HepG2 (cell line): ENCODE data around the gene FNDC3B. TPM values are rescaled to one million over a fixed set of nuclear protein-coding genes. Genes with fewer than 3 reads are reported as not detected.

Source experiments
- AHDC1 ChIP-seq: sonication (generic); formaldehyde crosslinking; IDR thresholded peaks from 2 replicates; pipeline ENCODE4 v1.5.1; 2020; ENCODE audit warnings: mild to moderate bottlenecking, missing genetic modification reagents, borderline replicate concordance
- BRCA1 ChIP-seq: sonication (generic); formaldehyde crosslinking; IDR thresholded peaks from 2 replicates; pipeline ENCODE4 v1.4.0; 2020; ENCODE audit warnings: missing genetic modification reagents
- CREB1 ChIP-seq, 2 experiments: fragments of 450-650 bp in 1 of 2; IDR thresholded peaks; 2 replicates each; pipeline ENCODE4 v1.6.1; 2016 to 2017; ENCODE audit warnings: control low read depth in 1 of 2, mild to moderate bottlenecking in 1 of 2, missing compliant biosample characterization in 1 of 2, missing genetic modification characterization in 1 of 2
- CREB3 ChIP-seq: sonication (generic); formaldehyde crosslinking; IDR thresholded peaks from 2 replicates; pipeline ENCODE4 v1.5.0; 2020; ENCODE audit warnings: missing genetic modification reagents
- FOXP4 ChIP-seq: sonication (generic); formaldehyde crosslinking; IDR thresholded peaks from 2 replicates; pipeline ENCODE4 v1.4.0; 2020; ENCODE audit warnings: missing genetic modification reagents
- GLI4 ChIP-seq: sonication (generic); formaldehyde crosslinking; IDR thresholded peaks from 2 replicates; pipeline ENCODE4 v1.5.1; 2020; ENCODE audit warnings: missing genetic modification reagents, mild to moderate bottlenecking, moderate library complexity, borderline replicate concordance
- HDAC2 ChIP-seq: sonication (generic); formaldehyde crosslinking; IDR thresholded peaks from 2 replicates; pipeline ENCODE4 v1.4.0; 2020; ENCODE audit warnings: missing genetic modification reagents
- HMG20A ChIP-seq: IDR thresholded peaks from 2 replicates; pipeline ENCODE4 v1.6.1; 2016; ENCODE audit warnings: borderline replicate concordance
- HNF4A ChIP-seq: sonication (generic); formaldehyde crosslinking; IDR thresholded peaks from 2 replicates; pipeline ENCODE4 v1.4.0; 2020; ENCODE audit warnings: missing genetic modification reagents
- IKZF4 ChIP-seq: sonication (generic); formaldehyde crosslinking; IDR thresholded peaks from 2 replicates; pipeline ENCODE4 v1.5.1; 2020; ENCODE audit warnings: borderline replicate concordance, mild to moderate bottlenecking, low read depth, missing genetic modification reagents; ENCODE audit errors: not compliant biosample characterization
- IRX3 ChIP-seq: sonication (generic); formaldehyde crosslinking; IDR thresholded peaks from 2 replicates; pipeline ENCODE4 v1.8.1; 2023; ENCODE audit warnings: mild to moderate bottlenecking, low read depth, missing genetic modification reagents, borderline replicate concordance
- KAT8 ChIP-seq: IDR thresholded peaks from 2 replicates; pipeline ENCODE4 v1.6.1; 2016; ENCODE audit warnings: missing genetic modification reagents, missing compliant biosample characterization
- NCOA2 ChIP-seq: sonication (generic); formaldehyde crosslinking; IDR thresholded peaks from 2 replicates; pipeline ENCODE4 v1.8.0; 2022; ENCODE audit warnings: inconsistent platforms
- SKI ChIP-seq: fragments of 450-650 bp; IDR thresholded peaks from one replicate; pipeline ENCODE4 v1.6.1; 2018; ENCODE audit warnings: mild to moderate bottlenecking; ENCODE audit not compliant: partially characterized antibody
- TP53 ChIP-seq: sonication (generic); formaldehyde crosslinking; conservative IDR thresholded peaks from 2 replicates; pipeline ENCODE4 v1.4.0; 2020; ENCODE audit warnings: missing genetic modification reagents
- ZFP37 ChIP-seq: sonication (generic); formaldehyde crosslinking; IDR thresholded peaks from 2 replicates; pipeline ENCODE4 v1.4.0; 2020; ENCODE audit warnings: missing genetic modification reagents, borderline replicate concordance
- ZNF230 ChIP-seq: sonication (generic); formaldehyde crosslinking; IDR thresholded peaks from 2 replicates; pipeline ENCODE4 v1.4.0; 2020; ENCODE audit warnings: mild to moderate bottlenecking, missing genetic modification reagents
- ZNF292 ChIP-seq: sonication (generic); formaldehyde crosslinking; IDR thresholded peaks from 2 replicates; pipeline ENCODE4 v1.8.1; 2022; ENCODE audit warnings: mild to moderate bottlenecking, low read depth, missing genetic modification reagents, borderline replicate concordance
- ZNF383 ChIP-seq: sonication (generic); formaldehyde crosslinking; IDR thresholded peaks from 2 replicates; pipeline ENCODE4 v1.4.0; 2020; ENCODE audit warnings: missing genetic modification reagents, mild to moderate bottlenecking, borderline replicate concordance
- ZNF431 ChIP-seq: sonication (generic); formaldehyde crosslinking; IDR thresholded peaks from 2 replicates; pipeline ENCODE4 v1.9.0; 2022; ENCODE audit warnings: missing genetic modification reagents, low read depth, mild to moderate bottlenecking, borderline replicate concordance
- ZNF629 ChIP-seq: sonication (generic); formaldehyde crosslinking; conservative IDR thresholded peaks from 2 replicates; pipeline ENCODE4 v1.5.0; 2020; ENCODE audit warnings: missing genetic modification reagents
- ZNF709 ChIP-seq: sonication (generic); formaldehyde crosslinking; IDR thresholded peaks from 2 replicates; pipeline ENCODE4 v1.5.0; 2020; ENCODE audit warnings: mild to moderate bottlenecking, missing genetic modification reagents
- polyA plus RNA-seq, 8 experiments: library from polyadenylated mRNA; depleted of rRNA in 3 of 8; stranded (reverse) in 7 of 8; unstranded in 1 of 8; fragments of >200 nt; fragmentation: Illumina TruSeq in 4 of 8; extraction: Trizol in 4 of 8; gene quantifications; 2 replicates each; pipeline versions ENCODE4 v1.2.1 to v1.2.3, GENCODE V29; 2011 to 2016; ENCODE audit warnings: low read depth in 4 of 8, missing spikeins in 1 of 8, mixed read lengths in 1 of 8; ENCODE audit not compliant: insufficient read depth in 1 of 8
- total RNA-seq, 5 experiments: library from RNA; depleted of rRNA; stranded (reverse); fragments of >200 nt; fragmentation: Illumina TruSeq; extraction: Trizol; gene quantifications; 2 replicates each; pipeline ENCODE4 v1.2.3, GENCODE V29; 2016; ENCODE audit warnings: low read depth in 1 of 5

FNDC3B gene
- total and polyA plus RNA-seq, 2 of the 13 experiments (the other 11 are each of a cell fraction or from before 2014, with no cell fraction given) = 74.8 to 103 TPM

GRCh38 chr3:171991166-171991565 is 48.2 kb upstream of the FNDC3B start (continued):
- TF ChIP-seq AHDC1 (CRISPR knock-in tag) (peak; percentile 67; the same call in 1 of the 2 replicates), FOXP4 (CRISPR knock-in tag) (peak; percentile 79), ZFP37 (CRISPR knock-in tag) (no peak), IRX3 (CRISPR knock-in tag) (no peak), NCOA2 (CRISPR knock-in tag) (peak; percentile 83), BRCA1 (CRISPR knock-in tag) (no peak), ZNF383 (no peak), ZNF709 (CRISPR knock-in tag) (no peak), ZNF292 (peak; percentile 68; the same call in 1 of the 2 replicates), GLI4 (no peak), SKI (peak; percentile 28), CREB1 (IDR thresholded peaks at IDR 0.05) (no peak), CREB1 (CRISPR knock-in tag; IDR thresholded peaks at IDR 0.05) (no peak), ZNF431 (CRISPR knock-in tag) (no peak), HDAC2 (peak; percentile 79; the same call in 1 of the 2 replicates), IKZF4 (CRISPR knock-in tag) (no peak), ZNF629 (no peak), CREB3 (CRISPR knock-in tag) (no peak), KAT8 (CRISPR knock-in tag) (peak; percentile 59), HMG20A (CRISPR knock-in tag) (peak; percentile 72; the same call in 1 of the 2 replicates), TP53 (CRISPR knock-in tag) (no peak), HNF4A (CRISPR knock-in tag) (peak; percentile 63), ZNF230 (CRISPR knock-in tag) (no peak)
